Limb (tissue), 2 donors: ENCODE measurements around the gene WDR82.

ENCODE experiments used
- DNase-seq, 2 donors: peaks; one replicate each; pipeline ENCODE4 v3.0.0-alpha.2; 2016; ENCODE audit errors: extremely low spot score in 2 of 2

The WDR82 gene

DNA sequence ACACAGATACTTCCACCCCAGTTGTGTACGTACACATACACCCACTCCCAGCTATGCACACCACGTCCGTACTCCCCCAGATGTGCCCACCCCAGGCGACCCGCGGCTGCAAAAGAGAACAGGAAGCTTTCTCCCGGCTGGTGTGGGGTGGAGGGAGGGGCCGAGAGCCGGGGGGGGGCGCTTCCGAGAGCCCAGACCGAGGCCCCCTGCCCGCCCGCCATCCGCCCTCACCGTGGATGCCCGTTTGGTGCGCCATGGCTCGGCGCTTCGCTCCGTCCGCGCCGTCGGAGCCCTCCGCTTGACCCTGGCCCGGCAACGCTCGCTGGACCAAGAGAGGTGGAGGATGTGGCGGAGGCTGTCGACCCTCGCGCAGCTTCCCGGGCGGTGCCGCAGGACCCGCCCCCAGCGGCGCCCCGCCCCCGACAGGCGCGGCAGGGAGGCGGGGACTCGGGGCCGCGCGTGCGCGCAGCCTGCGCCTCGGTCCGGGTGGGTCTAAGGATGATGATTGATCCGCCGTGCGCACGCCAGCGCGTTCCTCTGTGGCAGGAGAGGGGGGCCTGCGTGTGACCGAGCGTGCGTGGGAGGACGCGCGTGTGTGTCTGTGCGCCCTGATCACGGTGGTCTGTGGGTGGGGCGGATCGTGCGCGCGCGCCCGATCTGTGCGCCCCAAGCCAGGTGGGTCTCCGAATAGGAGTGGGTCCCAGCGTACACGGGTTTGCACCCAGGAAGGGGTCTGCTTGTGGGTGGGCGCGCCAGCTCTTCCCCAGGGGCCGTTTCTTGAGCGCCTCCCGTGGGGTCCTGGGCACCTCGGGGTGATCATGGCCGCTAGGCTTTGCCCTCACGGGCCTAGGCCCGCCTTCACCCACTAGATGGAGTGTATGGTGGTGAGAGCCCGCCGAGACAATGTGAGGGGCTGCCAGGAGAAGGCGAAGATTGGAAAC is 39.4 kb downstream of the WDR82 start, which contains the start of gene TWF2:
Gene TWF2, minus strand, starts transcription at position 398 of the 941 bp plus-strand sequence. Its CDS starts 142 bp downstream, at position 256.
- DNase-seq: peak; percentile 82 to 90

DNA sequence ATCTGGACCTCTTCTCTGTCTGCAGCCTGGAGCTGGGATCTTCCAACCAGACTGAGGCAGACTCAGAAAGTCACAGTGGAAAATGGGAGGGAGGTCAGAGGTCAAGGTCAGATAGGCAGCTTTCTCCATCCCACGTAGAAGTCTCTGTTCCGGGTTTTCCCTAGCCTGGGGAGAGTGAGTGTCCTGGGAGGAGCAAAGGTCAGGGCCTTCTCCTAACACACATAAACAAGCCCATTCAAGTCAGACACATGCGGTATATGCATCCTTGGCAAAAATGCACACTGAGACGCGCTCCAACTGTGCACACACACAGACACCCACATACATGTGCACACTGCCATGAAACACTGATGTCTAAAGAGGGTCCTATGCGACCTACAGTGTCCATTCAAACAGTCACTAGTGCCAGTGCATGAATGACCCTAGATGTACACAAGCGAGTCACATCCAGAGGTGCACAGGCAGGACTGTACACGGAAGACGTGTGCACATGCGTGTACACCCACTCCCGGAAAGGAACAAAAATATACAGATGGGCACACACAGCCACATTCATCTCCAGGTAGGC is 40.2 kb downstream of the WDR82 start:
- DNase-seq: no peak

- no peak for DNase-seq
These were observed 40.7 kb downstream of the WDR82 start for GRCh38 chr3:52237657-52238172.

GRCh38 chr3:52237006-52237656 is 41.3 kb downstream of the WDR82 start:
- DNase-seq: no peak

GRCh38 chr3:52236424-52236886 is 42.0 kb downstream of the WDR82 start:
- DNase-seq: no peak

DNA sequence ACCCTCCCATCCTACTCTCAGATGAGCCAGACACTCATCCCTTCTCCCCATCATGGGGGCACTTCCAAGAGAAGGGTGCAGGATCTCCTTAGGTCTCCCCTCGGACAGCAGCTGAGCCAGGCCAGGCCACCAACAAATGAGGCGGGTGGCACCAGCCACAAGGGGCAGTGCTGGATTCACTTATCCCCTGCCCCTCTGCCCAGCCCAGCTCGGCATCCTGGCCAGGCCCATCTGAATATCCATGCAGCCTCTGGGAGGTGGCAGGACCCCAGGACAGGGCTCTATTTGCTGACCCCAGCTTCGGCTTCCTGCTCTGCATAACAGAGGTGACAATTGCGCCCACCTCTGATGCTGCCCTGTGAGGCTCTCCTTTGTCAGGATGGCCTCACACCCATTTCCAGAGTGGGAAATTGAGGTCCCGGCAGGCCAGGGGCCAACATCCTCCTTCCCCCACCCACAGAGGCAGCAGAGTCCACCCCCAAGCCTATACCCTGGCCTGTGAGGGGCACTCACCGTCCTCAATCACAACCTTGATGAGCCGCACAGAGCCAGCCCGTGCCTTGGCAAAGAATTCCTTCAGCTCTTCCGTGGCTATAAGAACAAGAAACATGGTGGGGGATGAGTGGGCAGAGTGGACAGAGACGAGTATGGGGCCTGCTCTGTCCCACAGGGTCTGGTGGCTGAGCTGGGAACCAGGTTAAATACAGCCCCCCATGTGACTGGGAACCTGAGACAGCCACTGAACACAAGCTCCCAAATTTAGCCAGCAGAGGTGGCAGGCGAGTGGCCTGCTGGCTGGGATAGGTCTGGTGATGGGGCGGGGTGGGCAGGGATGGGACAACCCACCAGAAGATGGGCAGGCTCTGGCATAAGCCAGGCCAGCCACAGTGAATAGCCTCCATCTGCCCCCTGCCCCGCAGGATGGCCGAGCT is 43.7 kb downstream of the WDR82 start:
- DNase-seq: no peak

- no peak for DNase-seq
These were observed 44.5 kb downstream of the WDR82 start for GRCh38 chr3:52233968-52234367.

GRCh38 chr3:52233108-52233591 is 45.3 kb downstream of the WDR82 start:
- DNase-seq: no peak

GRCh38 chr3:52232279-52233107 is 46.0 kb downstream of the WDR82 start:
- DNase-seq: no peak

DNA sequence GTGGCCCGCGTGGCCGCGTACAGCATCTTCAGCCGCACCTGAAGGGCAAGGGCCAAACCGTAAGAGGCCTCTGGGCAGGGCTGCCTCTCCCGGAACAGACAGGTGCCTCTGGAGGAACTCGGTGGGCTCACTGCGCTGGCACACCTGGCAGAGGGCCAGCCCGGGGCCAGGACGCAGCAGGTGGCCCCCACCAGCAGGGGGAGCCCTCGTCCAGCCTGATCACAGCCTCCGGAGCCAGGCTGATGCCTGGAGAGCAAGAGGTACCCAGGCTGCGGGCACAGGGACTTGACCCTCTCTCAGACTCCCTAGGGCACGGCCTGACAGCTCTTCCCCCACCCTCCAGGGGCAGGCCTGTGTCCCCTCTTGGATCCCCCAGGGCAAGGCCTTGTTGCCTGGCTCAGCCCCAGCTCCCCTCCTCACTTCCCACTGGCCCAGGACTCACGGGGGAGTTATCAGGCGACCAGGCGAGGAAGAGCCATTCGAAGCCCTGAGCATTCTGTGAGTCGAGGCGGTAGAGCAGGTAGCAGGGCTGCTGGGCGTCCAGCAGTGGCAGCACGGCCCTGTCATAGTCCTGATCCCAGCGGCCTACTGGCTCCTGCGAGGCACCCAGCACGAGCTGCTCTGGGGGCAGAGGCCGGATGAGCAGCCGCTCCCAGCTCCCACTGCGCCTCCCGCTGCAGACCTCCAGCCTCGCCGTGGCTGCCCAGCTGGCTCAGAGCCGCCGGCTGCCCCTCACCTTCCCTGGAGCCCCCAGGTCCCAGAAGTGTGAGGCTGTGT is 46.8 kb downstream of the WDR82 start:
- DNase-seq: peak in 1 of 2 donors; percentile 71

DNA sequence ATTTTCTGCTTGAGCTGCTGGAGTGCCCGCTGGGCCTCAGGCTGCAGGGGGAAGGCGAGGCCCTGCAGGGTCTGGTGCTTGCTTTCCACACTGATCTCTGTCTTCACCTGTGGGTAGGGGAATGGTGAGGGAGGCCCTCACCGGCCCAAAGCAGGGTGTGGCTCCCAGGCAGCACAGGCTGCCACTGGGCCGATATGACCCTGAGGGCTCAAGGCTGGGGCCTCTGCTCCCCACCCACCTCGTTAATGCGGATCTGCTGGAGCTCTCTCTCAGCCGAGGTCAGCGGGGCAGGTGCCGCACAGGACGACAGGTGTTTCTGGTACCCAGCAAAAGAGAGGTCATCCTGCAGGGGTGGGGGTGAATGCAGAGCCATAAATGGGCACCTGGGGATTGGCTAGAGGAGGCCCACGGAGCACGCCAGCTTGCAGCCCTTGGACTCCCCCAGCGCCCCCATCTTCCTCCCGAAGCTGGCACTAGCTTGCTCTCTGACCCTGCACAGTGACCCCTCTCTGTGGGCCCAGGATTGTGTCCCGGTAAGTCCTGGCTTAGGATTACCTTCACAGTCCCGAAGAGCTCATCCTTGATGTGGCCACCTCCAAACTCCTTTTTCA is 47.5 kb downstream of the WDR82 start:
- DNase-seq: no peak

- DNase-seq: no peak
These were observed 48.0 kb downstream of the WDR82 start for GRCh38 chr3:52230461-52230860.

DNA sequence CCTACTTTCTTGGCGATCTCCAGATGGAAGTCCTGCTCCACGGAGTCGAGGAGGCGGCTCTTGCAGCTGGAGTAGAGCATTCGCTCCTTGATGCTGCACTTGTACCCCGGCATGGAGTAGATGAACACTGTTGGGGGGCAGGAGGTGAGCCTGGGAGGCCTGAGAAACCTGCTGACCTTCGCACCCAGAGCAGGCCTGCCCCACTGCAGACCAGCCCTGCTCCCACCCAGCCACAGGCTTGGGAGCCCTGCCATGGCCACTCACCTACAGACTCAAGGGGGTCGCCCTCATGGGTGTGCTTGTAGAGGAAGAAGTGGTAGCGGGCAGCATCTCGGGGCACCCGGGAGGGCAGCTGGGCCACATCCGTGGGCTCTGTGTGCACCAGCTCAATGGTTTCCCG is 48.8 kb downstream of the WDR82 start:
- DNase-seq: no peak

GRCh38 chr3:52228751-52229291 is 49.6 kb downstream of the WDR82 start:
- DNase-seq: no peak

DNA sequence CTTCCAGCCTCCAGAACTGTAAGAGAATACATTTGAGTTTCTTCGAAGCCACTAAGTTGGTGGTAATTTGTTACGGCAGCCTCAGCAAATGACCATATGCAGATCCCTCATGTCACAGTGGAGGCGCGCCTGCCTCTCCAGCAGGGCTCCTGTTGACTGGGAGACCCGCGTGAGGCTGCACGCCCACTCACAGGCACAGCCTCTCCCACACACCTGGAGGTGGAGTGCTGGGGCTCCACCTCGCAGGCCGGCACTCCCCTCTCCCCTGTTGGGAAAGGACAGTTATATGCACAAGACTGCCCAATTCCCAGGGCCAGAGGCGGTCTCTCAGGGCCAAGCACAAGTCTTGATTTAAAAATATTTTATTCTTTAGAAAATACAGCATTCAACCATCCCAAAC is 50.2 kb downstream of the WDR82 start:
- no peak for DNase-seq

GRCh38 chr3:52227766-52228165 is 50.7 kb downstream of the WDR82 start:
- no peak for DNase-seq

- no peak for DNase-seq
These were observed 51.3 kb downstream of the WDR82 start for GRCh38 chr3:52227117-52227516.

GRCh38 chr3:52226229-52226817 is 52.1 kb downstream of the WDR82 start:
- no peak for DNase-seq
